HG02588 (cell line): ENCODE data around the gene SUSD3.

ENCODE experiments used
- ATAC-seq: cut with Tn5 transposase; IDR thresholded peaks from one replicate; pipeline ENCODE4 v1.9.1; 2021; ENCODE audit warnings: mild to moderate bottlenecking, moderate library complexity; ENCODE audit not compliant: unreplicated experiment

Gene SUSD3

GRCh38 chr9:93072383-93072795, 13.9 kb downstream of the SUSD3 start:
- no peak for ATAC-seq

DNA sequence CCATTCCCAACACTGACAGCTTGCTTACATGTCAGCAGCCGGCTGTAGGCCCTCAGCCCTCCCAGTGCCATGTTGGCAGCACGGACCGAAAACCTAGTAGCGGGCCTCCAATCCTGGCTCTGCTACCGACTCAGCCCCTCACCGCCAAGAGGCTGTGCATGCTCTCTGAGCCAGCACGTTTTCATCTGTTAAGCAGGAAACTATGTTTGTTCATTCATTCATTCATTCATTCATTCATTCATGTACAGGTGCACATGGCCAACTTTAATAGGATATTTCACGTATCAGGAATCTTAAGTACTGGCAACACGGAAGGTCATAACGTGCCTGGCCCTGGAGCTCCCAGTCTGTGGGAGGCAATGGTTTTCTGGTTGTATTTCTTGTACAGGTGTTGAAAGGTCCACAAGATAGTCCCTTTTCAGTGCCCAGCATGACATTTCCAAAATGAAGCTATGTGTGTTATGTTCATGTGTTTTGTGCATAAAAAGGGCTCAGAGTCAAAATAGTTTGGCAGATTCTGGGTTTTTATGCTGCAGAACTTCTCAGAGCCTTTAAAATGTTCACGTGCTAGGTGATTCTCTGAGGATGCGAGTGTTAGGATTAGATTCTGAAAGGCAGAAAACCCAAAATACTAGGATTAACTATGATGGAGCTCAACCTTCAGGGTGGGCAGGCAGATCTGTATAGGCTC, 17.7 kb downstream of the SUSD3 start:
- no peak for ATAC-seq

DNA sequence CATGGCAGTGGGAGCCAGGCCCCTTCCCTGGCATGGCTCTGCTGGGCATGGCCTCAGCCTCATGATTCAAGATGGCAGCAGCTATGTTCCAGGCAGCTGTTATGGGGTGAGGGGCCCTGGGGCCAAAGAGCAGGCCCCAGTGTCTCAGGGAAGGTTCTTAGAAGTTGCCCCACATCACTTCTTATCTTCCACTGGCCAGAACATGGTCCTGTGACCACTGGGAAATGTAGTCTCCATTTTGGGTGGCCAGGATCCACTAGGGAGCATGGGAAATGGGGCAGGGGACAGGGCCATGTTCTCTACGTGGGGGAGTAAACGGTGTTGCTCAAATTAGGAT, 18.3 kb downstream of the SUSD3 start:
- ATAC-seq, result no peak

- ATAC-seq, result no peak
These were observed 18.9 kb downstream of the SUSD3 start for GRCh38 chr9:93077367-93077766.

GRCh38 chr9:93077811-93078210, 19.3 kb downstream of the SUSD3 start:
- no peak for ATAC-seq

DNA sequence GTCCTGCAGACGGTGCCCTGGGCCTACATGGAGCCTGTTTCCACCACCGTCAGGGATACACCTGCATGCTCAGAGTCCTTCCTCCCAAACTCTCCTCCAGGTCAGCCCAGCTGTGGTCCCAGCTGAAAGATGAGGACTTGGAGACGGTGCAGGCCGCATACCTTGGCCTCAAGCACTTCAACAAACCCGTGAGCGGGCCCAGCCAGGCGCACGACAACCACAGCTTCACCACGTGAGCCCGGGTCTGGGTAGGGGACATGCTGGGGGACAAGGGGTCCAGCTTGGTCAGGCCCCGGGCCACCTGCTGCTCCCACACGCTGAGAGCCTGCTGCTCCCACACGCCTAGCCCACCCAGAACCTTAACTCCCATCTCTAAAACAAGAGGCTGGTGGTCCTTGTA, 20.9 kb downstream of the SUSD3 start:
- ATAC-seq, result no peak

GRCh38 chr9:93080406-93080805, 21.9 kb downstream of the SUSD3 start:
- no peak for ATAC-seq

- ATAC-seq, result no peak
These were observed 22.6 kb downstream of the SUSD3 start for GRCh38 chr9:93081081-93081529.

- no peak for ATAC-seq
These were observed 23.4 kb downstream of the SUSD3 start for GRCh38 chr9:93081931-93082330.

DNA sequence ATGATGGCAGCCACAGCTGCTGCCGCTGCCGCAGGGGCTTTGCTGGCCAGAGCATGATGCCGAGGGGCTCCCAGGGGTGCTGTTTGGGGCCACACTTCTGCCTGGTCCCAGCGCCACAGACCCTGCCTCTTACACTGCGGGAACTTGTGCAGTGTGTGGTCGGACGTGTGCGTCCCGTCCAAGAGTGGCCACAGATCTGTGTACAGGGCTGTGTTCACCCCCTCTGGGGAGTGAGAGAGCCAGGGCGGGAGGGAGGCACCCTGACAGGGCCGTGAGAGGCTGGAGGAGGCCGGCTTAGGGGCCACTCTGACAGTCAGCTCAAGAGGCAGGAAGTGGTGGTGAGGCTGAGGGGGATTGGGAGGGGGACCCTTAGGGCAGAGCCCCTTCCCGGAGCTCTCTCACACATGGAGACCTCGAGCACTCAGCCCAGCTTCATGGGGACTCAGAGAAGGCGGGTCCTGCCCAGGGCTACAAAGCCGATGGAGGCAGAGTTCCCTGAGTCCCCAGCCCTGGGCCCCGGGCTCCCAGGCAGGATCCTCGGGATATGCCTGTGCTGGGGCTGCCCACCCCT, 24.4 kb downstream of the SUSD3 start:
- ATAC-seq, result no peak

- no peak for ATAC-seq
These were observed 25.3 kb downstream of the SUSD3 start for GRCh38 chr9:93083592-93084470.

DNA sequence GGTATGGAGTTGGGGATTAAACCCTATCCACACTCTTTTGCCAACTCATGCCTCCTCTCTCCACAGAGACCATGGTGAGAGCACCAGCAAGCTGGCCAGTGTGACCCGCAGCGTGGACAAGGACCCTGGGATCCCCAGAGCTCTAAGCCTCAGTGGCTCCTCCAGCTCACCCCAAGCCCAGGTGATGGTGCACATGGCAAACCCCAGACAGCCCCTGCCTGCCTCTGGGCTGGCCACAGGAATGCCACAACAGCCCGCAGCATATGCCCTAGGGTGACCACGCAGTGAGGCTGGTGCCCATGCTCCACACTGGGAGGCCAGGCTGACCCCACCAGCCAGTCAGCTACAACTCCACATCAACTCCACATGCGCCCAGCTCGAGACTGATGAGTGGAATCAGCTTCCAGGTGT, 26.0 kb downstream of the SUSD3 start:
- no peak for ATAC-seq

DNA sequence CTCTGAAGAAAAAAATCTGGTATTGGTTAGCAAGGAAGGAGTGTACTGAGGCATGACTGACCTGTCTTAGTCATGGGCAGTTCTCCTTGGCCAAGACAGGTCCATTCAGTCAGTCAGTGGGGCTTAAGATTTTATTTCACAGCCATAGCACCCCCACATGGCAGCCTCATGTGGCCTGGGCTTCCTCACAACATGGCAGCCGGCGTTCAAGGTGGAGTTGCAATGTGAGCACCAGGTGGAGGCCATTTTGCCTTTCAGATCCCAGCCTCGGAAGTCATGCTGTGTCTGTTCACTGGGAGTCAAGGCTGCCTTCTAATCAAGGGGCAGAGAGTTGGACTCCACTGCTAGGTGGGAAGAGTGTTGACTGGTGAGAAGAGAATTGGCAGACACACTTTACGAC, 27.2 kb downstream of the SUSD3 start:
- no peak for ATAC-seq

DNA sequence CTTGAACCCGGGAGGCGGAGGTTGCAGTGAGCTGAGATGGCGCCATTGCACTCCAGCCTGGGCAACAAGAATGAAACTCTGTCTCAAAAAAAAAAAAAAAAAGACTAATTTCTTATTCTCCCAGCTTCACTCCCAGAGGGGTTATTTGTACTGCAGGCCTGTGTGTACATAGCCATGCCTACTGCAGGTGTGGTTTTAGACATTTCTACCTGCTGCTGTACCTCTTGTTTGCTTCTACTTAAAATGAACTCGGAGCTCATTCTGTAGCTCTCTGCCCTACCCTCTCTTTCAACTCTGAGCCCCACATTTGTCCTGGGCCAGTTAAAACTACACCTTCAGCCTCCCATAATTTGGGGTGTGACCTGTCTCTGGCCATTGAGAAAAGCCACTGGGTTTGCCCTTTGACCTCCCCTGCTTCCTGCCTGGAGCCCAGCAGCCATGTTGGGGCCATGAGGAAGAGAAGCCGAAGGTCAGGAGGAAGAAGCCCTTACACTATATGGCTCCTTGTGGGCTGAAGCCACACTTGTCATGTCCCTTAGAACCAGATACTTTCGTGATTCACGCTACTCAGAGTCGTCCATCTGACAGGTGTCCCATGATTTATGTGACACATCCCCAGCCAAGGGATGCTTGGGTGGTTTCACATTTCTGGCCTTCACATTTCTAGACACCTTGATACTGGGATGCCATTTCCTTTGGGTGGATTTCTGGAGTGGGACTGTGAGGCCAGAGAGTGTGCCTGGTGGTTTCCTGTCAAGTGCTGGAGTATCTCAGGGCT, 28.1 kb downstream of the SUSD3 start:
- no peak for ATAC-seq

GRCh38 chr9:93087971-93088655, 29.6 kb downstream of the SUSD3 start:
- ATAC-seq, result no peak

GRCh38 chr9:93088656-93089015, 30.1 kb downstream of the SUSD3 start:
- no peak for ATAC-seq

DNA sequence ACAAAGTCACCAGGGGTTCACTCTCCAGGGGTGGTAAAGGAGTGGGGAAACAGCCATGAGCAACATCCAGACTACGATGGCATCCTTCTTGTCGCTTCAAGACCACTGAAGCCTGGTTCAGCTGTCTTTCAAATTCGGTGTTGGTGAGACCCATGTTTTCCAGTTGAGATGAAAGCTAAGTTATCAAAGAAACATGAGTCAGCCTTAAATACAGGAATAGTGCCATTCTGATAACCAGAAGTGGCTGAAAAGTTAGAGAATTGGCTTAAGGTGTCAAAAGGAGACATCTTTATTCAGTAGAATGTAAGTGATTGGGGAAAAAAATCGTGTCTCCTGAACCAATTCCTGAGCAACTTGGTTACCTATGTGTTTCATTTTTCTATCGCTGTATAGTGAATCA, 30.5 kb downstream of the SUSD3 start:
- ATAC-seq, result no peak

DNA sequence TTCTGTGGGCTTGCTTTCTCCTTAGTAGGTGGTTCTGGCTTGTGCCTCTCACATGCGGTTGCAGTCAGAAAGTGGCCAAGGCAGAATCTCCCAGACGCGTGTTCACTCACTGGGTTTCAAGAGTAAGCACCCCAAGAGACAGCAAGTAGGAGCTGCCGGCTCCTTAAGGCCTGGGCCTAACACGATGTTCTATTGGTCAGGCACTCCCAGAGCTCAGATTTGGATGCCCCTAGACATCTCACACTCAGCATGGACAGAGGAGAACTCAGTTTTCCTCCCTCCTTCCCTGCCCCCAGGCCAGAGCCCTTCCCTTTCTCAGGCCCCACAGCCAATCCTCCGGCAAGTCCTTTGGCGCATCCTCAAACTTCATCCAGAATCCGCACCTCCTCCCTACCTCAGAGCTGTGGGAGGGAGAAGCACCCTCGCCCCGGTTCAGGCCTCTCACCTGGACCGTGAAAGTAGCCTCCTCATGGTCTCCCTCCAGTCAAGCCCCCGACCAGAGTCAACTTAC, 31.0 kb downstream of the SUSD3 start:
- no peak for ATAC-seq

DNA sequence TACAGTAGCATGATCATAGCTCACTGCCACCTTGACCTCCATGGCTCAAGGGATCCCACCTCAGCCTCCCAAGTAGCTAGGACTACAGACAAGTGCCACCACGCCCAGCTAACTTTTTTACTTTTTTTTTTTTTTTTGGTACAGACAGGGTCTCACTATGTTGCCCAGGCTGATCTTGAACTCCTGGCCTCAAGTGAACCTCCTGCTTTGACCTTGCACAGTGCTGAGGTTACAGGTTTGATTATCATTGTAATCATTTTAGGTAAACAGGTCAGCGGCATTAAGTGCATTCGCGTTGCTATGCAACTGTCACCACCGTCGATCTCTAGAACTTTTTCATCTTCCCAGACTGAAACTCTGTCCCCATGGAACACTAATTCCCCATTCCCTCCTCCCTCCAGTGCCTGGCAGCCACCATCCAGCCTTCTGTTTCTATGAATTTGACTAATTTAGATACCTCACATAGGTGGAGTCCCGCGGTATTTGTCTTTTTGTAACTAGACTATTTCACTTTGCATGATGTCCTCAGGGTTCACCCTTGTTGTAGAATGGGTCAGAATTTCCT, 31.7 kb downstream of the SUSD3 start:
- ATAC-seq, result no peak

DNA sequence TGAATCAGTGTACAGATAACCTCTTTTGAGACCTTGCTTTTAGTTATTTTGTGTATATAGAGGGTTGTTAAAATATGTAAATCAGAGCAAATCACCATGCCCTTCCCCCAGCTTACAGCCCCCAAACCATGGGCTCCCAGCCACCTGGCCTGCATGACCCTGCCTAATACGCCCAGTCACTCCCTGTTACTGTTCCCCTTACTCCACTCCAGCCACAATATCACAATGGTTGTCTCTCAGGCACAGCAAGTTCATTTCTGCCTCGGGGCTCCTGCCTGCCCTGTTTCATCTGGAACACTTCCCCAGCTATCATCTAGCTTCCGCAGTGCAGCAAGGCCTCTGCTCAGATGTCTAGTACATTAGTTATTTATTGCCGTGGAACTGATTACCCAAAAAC, 32.6 kb downstream of the SUSD3 start:
- ATAC-seq, result no peak
